SHP77 treated with DMSO at 0.1 percent for 48 hours (cell line): ENCODE data around the gene ZNF384.

Experiments used
- DNase-seq: peaks from one replicate; lab custom pipeline; 2025; lab: John Stamatoyannopoulos, UW

ZNF384 gene

DNA sequence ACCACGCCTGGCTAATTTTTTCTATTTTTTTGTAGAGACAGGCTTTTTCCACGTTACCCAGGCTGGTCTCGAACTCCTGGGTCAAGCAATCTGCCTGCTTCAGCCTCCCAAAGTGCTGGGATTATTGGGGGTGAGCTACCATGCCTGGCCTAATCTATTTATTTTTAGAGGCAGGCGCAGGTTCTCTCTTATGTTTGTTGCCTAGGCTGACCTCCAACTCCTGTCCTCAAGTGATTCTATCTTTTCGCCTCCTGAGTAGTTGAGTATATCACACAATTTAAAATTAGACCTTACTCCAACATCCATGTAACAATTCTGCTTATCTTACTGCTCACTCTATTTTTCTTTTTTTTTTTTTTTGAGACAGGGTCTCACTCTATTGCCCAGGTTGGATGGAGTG lies 35.2 kb downstream of the ZNF384 start:
- DNase-seq, result no peak

DNA sequence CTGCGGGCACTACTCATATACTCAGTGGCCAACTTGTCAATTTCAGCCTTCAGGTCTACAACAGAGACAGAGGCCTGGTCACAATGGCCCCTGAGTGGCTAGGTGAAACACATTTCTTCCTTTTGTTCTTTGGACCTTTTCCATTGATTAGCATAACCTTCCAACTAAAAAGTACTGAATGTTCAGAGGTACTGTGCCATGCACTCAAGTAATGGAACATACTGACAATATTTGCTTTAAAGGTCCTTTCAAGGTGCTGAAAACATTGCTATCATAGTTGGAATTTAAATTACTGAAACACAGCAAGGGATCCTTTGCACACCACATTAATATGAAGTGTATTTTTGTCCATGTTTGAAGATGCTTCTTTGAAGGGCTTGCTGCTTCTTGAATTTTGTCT lies 35.8 kb downstream of the ZNF384 start:
- DNase-seq, result no peak

DNA sequence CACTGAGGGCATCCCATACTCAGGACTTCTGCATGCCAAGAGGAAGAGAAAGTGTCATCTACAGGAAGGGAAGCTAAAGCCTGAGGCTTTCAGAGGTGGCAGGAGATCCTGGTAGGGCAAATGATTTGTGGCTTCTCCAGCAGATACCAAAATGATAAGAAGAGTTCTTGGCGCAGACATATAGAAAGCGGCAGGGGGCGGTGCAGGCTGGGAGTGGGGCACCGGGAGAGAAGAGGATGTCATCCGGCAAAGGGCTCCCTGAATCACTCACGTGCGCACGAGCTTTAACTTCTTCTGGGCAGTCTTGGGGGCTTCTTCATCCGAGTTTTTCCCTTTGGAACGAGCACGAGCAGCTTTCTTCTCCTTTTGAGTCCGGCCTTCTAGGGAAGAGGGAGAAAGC lies 36.8 kb downstream of the ZNF384 start:
- DNase-seq, result no peak

DNA sequence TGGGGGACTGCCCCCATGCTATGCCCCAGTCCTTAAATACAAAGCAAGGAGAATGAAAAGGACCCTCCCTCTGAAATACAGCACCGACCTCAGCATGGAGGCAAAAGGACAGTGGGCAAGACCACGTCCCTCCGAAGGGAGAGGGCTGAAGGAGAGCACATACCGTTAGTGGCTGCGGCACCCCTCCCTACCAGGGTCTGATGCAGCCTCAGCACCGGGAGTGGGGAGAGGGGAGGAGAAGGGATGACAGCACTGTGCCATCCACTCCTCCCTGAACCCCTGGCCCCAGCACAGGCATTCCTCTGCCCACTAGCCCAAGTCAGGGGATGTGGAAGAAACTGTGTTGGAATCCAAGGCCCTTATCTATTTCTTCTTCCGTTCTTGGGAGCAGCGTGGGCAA lies 38.3 kb downstream of the ZNF384 start:
- no peak for DNase-seq

GRCh38 chr12:6647083-6647604 lies 42.0 kb downstream of the ZNF384 start, which contains the start of gene ACRBP:
Gene ACRBP, minus strand, starts transcription at chr12:6647432. Its CDS starts 66 bp downstream, at chr12:6647366.
- no peak for DNase-seq

DNA sequence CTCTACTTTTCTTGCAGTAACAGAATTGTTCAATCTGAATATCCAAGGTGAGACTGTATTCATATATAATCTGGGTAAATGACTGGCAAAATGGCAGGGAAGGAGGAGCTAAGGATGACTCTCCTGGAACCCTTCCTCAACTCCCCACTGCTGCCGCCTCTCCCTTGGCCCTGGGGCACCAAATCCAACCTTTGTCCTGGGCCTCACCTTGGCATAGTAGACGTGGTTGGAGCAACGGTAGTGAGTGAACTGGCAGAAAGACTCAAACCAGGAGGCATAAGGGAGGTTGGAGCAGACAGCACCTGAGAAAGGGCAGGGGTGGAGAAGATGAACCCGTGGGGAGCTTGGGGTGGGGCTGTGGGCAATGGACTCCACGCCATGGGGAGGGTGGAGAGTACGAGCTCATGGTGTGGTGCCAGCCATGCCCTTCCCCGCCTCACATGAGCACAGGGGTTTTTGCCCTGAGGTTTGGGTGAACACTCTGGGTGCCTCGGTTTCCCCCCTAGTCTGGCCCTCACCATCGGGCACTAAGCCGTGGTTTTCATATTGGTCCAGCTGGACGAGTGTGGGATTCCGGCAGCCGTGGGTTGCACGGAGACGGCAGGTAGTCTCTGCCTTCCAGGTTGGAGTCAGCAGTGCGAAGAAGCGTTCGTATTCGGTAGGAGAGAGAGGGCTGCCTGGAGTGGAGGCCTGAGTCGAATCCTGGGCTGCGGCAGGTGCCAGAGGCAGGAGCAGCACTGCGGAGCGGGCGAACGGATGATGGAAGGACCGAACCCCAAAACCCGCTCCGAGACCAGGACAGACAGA lies 42.7 kb downstream of the ZNF384 start:
- DNase-seq, result no peak

DNA sequence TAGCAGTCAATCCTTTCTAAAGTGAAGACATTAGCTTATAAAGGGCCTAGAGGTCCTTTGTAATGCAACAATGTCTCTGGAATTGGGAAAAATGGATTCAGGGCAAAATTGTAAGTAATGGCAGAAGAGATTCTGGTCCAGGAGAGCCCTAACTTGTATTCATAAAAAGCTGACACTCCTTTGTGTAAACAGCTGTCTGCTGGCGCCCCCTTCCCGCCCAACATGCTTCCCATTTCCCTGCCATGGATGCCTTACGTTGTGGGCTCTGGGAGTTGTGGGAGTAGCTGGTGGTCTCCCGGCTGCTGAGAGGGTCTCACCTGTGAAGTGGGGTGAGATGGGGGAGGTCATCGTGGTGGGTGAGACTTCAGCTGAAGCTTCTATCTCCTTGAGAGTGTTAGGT lies 44.3 kb downstream of the ZNF384 start:
- DNase-seq, result no peak

DNA sequence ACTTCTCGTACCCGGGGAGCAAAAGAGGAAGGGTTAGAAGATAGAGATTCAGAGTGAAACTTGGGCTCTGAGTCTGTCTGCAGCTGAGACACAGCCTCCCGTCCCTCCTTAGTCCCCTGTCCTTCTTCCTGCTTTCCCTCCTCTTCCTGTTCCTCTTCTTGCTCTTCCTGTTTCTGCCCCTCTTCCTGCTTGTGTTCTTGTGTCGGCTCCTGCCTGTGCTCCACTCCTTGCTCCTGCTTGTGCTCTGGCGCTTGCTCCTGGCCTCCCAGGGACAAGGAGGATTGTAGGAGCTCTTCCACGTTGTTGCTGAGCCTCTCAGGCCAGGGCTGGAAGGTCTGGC lies 44.9 kb downstream of the ZNF384 start:
- DNase-seq, result no peak

DNA sequence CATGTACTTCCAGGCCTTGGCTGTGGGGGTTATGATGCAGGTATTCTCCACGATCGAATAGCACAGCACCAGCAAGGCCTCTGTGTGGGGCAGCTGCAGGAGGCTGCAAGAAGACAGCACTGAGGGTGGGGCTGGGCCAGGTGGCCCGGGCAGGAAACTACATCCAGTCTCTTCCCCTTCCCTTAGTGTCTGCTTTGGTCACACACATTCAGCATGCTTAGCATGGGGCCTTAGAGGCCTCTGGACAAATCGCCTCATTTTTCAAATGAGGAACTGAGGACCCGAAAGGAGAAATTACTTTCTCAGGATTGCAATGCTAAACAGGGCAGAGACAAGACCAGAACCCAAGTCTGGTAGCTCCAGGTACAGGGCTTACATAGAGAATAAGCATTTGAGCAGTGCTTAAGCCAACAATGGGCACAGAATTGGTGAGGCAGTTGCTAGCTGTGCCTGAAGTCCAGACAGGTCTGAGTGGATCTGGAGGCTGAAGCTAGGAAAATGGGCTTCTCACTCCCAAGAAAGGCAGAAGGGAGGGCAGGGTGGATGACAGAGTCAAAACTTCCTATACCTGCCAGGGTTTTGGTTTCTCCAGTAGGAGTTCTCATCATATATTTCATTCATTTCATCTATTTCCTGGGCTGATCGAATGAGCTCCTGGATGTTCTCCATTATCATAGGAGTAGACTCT lies 45.5 kb downstream of the ZNF384 start:
- no peak for DNase-seq

DNA sequence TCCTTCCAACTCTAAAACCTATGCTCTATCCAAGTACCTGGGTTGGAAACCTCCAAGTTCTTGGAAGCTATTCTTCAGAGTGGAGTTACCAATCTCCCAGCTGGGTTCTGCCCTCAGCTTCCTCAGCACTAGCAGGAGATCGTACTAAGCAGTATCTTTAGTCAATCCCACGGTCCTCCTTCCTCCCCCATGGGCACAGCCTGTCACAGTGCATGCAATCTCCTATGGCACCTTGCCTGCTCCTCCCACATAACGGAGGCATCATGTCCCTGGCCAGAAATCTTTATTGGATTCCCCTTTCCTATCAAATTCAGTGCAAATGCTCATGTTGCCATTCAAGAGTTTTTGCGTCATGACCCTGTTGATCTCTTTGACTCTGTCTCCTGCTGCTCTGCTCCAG lies 48.0 kb downstream of the ZNF384 start:
- DNase-seq, result no peak

DNA sequence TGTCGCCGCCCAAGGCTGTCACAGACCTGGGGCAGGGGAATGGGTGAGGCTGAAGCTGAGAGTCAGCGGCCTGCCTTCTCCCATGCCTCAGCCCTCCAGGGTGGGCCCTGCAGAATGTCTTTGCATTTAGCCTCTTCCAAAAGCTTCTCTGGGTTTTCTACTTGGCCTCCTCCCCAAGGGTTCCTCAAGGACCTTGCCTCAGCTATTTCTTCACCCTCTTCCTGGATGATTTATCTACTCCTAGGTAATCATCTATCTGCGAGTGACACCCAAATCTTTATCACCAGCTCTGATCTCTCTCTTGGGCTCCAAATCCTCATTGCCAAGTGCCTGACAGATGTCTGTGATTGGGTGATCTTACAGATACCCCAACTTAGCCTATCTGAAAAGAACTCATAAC lies 48.7 kb downstream of the ZNF384 start:
- DNase-seq, result no peak

DNA sequence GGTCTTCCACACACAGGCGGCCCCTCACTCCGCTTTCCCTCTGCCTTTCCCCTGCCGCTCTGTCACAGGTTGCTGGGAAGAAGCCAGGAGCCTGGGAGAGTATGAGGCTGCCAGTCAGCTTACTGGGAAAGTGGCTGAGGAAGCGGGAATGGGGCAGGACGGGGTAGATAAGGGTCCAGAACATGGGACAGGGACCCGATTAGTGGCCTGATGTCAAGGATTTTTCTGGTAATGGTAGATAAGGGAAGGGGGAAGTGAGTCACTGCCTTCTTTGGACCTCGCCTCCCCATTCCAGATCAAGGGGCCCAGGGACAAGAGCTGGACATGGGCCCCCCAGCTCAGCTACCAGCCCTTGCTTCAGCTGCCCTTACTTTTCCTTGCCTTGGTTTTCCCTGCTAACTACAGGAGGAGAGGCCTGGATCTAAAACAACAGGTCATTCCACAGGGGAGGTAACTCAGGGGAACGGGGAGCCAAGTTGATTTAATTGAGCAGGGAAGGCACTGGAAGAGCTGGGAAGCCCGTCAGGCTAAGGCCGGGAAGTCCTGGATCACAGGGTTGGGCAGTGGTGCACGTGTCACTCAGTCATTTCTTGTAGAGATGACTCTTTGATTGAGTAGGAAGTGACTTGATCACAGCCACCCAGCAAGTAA lies 49.9 kb downstream of the ZNF384 start:
- no peak for DNase-seq

DNA sequence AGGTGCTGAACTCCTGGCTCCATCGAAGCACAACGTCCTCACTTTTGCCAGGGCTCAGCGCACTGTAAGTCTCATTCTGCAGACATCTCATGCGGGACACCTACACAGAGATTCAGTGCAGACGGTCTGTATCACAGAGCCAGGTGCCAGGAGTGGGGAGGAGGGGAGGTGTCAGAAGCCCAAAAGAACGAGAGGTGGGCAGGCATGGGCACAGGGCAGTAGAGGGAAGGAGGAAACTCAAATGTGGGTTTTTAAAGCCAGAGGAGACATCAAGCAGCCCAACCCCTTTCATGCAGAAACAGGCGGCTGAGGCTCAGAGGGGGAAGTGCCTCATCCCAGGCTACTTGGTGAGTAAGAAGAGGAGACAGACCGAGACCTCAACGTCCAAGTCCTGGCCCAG lies 50.9 kb downstream of the ZNF384 start:
- DNase-seq, result no peak

- no peak for DNase-seq
These were observed 53.2 kb downstream of the ZNF384 start, which contains the start of gene LPAR5 for GRCh38 chr12:6635856-6636531. Gene LPAR5, minus strand, starts transcription at chr12:6635959. Its CDS starts 14,711 bp downstream, at chr12:6621248.

GRCh38 chr12:6635375-6635855 lies 53.8 kb downstream of the ZNF384 start:
- no peak for DNase-seq

DNA sequence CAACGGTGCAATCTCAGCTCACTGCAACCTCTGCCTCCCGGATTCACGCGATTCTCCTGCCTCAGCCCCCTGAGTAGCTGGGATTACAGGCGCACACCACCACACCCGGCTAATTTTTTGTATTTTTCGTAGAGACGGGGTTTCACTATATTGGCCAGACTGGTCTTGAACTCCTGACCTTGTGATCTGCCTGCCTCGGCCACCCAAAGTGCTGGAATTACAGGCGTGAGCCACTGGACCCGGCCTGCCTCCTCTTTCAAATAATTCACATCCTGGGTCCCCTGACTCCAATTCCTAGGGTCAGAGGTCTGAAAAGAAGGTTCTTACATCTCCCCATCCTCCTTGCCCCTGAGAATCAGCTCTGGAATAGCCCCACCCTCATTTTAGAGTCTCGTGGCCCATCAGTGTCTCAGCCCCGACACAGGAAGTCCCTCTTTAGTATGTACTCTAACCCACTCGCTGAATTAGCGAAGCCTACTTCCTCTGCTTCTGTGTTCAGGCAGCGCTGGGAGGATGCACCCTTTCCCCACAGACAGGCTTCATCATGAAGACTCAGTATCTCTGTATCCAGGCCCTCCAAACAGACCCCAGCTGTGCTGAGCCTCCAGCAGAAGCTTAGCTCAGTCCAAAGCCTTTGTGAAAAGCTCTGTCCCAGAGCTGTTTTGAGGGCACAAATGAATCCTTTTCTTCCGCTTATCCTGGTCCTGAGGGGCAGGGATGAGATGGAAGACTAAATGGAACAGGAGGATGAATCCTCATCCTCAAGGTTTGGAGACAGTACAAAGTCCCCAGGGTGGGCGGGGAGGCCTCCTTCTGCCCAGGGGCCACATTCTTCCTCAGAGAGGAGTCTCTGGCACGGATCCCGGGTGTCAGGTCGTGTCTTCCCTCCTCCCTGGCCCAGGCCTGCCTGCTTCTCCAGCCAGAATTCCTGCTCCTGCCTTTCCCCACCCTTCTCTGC lies 56.9 kb downstream of the ZNF384 start:
- DNase-seq, result no peak

DNA sequence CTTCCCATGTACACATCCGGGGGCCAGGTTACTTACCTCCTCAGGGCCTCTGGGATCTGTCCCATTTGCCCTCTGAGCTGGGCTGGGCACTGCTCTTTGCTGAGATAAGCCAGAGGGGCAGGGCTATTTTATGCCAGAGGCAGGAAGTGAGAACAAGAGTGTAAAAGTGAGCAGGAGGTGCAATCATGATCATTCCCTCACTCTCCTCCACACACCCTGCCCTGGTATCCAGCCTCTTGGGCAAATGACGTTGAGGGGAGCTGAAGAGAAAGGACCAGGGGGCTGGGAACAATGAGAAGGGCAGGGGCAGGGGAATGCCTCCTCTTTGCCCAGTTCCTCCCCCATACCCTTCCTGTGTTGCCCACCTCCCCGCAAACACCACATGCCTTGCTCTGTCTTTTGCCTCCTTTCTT lies 57.6 kb downstream of the ZNF384 start:
- no peak for DNase-seq

DNA sequence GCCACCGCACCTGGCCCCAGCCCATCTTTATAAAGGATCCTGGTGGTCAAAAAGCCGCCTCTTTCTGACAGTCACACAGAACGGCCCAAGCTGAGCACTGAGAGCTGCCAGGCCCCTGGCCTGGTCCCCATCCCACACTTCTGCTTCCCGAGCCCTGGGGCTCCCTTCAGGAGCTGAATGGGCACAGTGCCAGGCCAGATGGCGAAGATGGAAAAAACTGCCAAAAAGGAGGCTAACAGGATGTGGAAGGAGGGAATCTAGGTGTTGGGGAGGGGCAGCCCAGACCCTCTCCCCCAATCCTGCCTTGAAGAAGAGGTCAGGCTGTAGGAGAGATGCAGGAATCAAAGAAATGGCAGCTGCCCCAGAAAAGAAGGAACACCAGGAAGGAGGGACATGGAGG lies 58.4 kb downstream of the ZNF384 start:
- DNase-seq, result no peak

- no peak for DNase-seq
These were observed 61.6 kb downstream of the ZNF384 start for GRCh38 chr12:6627616-6628015.

DNA sequence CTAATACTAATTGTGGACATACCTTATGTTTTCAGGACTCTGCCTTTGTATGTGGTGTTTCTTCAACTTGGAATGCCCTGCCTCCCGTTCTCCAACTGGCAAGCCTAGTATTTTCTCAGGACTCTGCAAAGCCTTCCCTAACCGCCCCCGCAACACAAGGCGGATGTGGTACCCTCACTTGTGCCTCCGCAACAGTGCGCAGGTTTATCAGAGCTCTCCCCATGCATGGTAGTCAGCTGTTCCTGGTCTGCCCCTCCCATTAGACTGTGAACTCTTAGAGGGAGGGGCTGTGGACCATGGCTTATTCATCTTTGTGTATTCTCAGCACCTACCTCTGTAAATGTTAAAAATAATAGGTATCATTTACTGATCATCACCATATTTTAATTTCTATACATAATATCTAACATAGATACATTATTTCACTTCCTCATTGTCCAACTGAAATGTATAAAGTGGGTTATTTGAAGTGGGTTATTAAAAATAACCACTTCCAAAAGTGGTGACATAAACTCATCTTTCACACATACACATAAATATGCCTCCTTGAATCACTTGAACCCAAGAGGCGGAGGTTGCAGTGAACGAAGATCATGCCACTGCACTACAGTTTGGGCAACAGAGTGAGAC lies 62.4 kb downstream of the ZNF384 start:
- DNase-seq, result no peak
